Cardiac septum (tissue), 1 donor: ENCODE results near the gene METTL2B. TPM values are rescaled to one million over a fixed set of nuclear protein-coding genes. Genes with fewer than 3 reads are reported as not detected.
A peak's percentile ranks its signal among the peaks of the same experiment; 100 is the strongest.
"Not testable (repeated sequence)": the region's sequence is repeated elsewhere in the genome, so short reads cannot be mapped to it uniquely, and the experiment has no call there.

Experiments used
- DNase-seq: peaks from one replicate; pipeline ENCODE4 v3.0.0-alpha.2; 2020; ENCODE audit warnings: low spot score
- intact Hi-C: fragments of 100-400 bp; cut with DNase I; formaldehyde crosslinking; loops from one replicate; pipeline ENCODE4 v1.14.0; 2022
- total RNA-seq: library from RNA; stranded (reverse); fragmentation: NEBNext Ultra II Directional; extraction: Animal tissue kit (Norgen Biotek cat#: 25700); gene quantifications from one replicate; pipeline ENCODE4 v1.2.1, GENCODE V29; 2021
- donor health status: DM: no; HTN: no; CAD: no.

Gene METTL2B
- total RNA-seq, 1 donor from 2014 or later: 22.8 TPM

GRCh38 chr7:128453836-128454804, 22.4 kb upstream of the METTL2B start:
- peak; percentile 94 for DNase-seq
- intact Hi-C loops: no loop called here

- intact Hi-C loops: no loop called here
- DNase-seq: no peak
Observed at GRCh38 chr7:128454808-128455542, 21.6 kb upstream of the METTL2B start.

DNA sequence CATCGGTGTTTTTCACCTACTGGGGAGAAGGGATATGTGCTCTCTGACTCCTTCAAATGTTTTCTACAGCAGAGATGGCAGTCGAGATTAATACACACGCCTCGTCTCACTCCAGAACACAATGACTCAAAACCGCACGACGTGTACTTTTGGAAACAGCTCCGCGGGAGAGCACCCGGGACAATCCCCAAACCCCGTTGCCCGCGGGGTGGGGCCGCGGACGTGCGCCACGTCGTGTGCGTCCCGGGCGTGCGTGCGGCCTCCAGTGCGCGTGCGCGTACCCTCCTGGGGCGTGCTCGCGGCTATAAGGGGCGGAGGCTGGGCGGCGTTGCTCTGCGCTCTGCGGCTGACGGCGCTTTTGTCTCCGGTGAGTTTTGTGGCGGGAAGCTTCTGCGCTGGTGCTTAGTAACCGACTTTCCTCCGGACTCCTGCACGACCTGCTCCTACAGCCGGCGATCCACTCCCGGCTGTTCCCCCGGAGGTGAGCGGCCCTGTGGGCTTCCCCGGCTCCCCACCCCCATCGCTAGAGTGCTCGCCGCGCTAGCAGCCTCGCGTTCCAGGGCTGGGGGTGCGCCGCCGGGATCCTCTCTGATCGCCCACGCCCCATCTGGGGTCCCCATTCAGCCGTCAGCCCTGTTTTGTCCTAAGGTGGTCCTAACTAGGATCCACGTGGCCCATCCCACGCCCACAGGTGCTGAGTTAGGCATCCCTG, 20.8 kb upstream of the METTL2B start, which contains the start of gene HILPDA:
Gene HILPDA, plus strand, starts transcription at position 336 of the 712 bp plus-strand sequence. CDS start 1,391 bp downstream, outside the sequence.
- peak; percentile 98 for DNase-seq
- intact Hi-C loops: no loop called here

DNA sequence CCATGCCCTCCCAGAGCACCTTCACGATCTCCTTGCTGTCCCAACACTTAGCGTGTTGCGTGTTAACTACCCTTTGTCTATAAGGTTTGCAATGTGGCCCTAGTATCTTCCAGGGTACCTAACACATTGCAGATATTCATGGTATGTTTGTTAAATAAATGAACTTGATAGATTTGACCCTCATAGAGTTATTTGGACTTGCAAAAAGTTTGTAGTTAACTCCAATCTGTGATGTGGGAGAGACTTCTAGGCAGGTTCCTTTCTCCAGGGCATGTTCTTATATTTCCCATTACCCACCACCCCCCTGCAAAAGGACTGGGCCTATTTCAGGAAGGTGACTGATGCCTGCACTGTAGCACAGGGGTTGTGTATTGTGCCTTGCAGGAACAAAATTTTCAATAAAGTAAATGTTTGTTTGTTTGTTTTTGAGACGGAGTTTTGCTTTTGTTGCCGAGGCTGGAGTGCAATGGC, 20.3 kb upstream of the METTL2B start:
- DNase-seq: no peak
- intact Hi-C loops: no loop called here

DNA sequence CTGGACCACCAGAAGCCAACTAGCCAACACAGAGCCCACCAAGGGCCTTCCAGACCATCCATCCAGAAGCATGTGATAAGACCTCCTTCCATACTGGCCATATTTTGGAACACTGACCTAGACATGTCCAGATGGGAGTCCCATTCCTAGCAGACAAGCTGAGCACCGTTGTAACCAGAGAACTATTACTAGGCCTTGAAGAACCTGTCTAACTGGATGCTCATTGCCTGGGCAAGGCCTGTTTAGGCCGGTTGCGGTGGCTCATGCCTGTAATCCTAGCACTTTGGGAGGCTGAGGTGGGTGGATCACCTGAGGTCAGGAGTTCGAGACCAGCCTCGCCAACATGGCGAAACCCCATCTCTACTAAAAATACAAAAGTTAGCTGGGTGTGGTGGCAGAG, 19.2 kb upstream of the METTL2B start:
- intact Hi-C loops, DNase-seq: not testable (repeated sequence)

DNA sequence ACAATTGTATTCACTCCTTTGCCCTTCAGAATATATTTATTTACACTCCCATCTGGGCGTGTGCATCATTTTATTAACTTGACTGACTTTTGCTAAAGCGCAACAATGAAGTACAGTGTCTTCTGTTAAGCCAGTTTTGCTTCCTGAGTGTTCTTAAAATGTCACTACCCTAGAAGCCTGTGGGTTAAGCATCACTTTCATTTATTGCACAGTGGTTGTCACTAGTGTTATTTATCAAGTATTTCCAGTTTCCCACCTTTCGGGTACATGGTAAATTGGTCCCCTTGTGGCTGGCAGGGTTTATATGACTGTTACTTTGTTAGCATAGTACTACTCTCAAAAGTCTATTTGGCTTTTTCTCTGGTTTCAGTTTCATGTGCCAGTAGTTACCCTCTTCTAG, 17.6 kb upstream of the METTL2B start:
- no peak for DNase-seq
- intact Hi-C loops: no loop called here

DNA sequence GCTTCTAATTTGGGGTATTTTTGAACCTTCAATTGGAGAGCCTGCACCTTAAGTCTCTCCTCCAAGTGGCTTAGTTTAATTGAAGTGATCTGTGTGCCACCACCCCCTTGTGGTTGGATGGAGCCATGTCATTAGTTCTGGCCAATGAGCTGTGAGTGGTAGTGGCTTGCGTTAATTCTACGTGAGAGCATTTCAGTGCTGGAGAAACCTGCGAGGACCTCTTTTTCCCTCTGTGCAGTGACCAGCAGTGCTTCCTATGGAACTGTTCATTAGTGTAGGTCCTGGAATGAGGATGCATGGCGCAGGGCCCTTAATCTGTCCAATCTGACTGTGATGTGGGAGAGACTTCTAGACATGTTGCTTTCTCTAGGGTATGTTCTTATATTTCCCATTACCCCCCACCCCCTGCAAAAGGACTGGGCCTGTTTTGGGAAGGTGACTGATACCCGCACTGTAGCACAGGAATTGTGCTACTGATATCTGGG, 17.1 kb upstream of the METTL2B start:
- no peak for DNase-seq
- intact Hi-C loops: no loop called here

GRCh38 chr7:128462460-128462859, 14.1 kb upstream of the METTL2B start:
- no peak for DNase-seq
- intact Hi-C loops: no loop called here

DNA sequence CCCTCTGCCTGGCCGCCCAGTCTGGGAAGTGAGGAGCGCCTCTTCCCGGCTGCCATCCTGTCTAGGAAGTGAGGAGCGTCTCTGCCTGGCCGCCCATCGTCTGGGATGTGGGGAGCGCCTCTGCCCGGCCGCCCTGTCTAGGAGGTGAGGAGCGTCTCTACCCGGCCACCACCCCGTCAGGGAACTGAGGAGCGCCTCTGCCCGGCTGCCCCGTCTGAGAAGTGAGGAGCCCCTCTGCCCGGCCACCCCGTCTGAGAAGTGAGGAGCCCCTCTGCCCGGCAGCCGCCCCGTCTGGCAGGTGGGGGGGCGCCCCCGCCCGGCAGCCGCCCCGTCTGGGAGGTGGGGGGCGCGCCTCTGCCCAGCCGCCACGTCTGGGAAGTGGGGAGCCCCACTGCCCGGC, 13.2 kb upstream of the METTL2B start:
- DNase-seq, intact Hi-C loops: not testable (repeated sequence)

DNA sequence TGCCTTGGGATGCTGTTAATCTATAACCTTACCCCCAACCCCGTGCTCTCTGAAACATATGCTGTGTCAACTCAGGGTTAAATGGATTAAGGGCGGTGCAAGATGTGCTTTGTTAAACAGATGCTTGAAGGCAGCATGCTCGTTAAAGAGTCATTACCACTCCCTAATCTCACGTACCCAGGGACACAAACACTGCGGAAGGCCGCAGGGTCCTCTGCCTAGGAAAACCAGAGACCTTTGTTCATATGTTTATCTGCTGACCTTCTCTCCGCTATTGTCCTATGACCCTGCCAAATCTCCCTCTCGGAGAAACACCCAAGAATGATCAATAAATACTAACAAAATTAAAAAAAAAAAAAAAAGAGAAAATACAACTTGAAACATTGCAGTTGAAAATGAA, 12.6 kb upstream of the METTL2B start:
- intact Hi-C loops: not testable (repeated sequence)

DNA sequence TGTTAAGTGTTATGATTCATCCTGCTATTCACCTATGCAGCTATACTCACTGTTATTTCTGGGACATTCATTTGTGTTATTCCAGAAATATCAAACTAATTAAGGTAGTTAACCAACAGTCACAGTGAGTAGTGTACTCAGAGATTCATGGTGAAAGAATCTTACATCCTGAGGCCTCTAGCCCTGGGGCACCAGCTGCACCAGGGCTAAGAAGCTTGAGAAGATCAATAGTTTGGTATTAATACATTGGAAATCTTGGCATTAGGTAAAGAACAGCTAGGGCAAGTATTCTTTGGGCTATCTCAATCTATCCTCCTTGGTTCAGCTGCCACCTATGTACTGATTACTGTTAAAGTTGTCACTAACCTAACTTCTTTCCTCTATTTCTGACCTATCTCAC, 9.7 kb upstream of the METTL2B start:
- intact Hi-C loops: not testable (repeated sequence)

More for the DNA sequence above, 12.6 kb upstream of the METTL2B start:
- not testable (repeated sequence) for DNase-seq

GRCh38 chr7:128477336-128477690, 765 bp downstream of the METTL2B start:
- intact Hi-C loops: loop anchor here (5.0 to 10.0 kb wide), 2 partner anchors 47 to 405 kb away; no protein-coding TSS in a partner anchor
- not testable (repeated sequence) for DNase-seq

More for the DNA sequence above, 9.7 kb upstream of the METTL2B start:
- DNase-seq: not testable (repeated sequence)

- DNase-seq: not testable (repeated sequence)
- intact Hi-C loops: loop anchor here (5.0 to 10.0 kb wide), 2 partner anchors 46 to 403 kb away; no protein-coding TSS in a partner anchor
Observed at GRCh38 chr7:128479082-128479481, 2.5 kb downstream of the METTL2B start.

DNA sequence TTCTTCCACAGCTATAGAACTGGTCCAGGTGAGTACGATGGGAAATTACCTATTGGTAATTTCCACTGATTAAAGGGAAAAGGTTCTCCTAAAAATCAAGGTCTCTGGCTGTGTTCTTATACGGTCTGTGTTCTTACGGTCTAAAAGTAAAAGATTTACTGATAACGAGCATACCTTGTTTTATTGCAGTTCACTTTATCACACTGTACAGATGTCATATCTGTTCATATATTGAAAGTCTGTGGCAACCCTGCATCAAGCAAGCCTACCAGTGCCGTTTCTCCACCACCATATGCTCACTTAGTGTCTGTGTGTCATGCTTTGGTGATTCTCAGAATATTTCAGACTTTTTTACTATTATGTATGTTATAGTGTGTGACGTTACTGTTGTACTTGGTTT, 11.6 kb downstream of the METTL2B start:
- DNase-seq, intact Hi-C loops: not testable (repeated sequence)

DNA sequence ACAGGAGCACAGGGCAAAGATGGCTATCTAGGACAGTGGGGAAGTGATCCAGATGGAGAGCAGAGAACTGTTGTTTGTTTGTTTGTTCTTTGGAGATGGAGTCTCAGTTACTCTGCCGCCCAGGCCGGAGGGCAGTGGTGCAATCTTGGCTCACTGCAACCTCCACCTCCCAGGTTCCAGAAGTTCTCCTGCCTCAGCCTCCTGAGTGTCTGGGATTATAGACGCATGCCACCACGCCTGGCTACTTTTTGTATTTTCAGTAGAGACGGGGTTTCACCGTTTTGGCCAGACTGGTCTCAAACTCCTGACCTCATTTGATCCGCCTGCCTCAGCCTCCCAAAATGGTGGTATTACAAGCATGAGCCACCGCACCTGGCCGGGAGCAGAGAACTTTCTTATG, 20.9 kb downstream of the METTL2B start:
- intact Hi-C loops: no loop called here
- no peak for DNase-seq

- DNase-seq, intact Hi-C loops: not testable (repeated sequence)
Observed at GRCh38 chr7:128505416-128505815, 28.9 kb downstream of the METTL2B start.

DNA sequence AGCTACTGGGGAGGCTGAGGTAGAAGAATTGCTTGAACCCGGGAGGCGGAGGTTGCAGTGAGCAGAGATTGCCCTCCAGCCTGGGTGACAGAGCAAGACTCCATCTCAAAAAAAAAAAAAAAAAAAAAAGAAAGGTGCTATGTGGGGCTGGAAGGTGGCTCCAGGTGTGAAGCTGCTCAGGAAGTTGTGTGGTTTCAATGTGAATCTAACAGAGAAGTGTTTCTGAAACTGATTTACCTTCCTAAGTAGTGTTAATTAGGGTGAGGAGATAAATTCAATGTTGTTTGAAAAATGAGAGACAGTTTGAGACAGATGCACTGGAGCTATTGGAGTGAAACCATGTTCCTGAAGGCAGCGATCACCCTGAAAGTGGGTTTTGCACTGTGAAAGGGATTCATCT, 30.3 kb downstream of the METTL2B start:
- DNase-seq, intact Hi-C loops: not testable (repeated sequence)

- intact Hi-C loops, DNase-seq: not testable (repeated sequence)
Observed at GRCh38 chr7:128507321-128507993, 30.9 kb downstream of the METTL2B start.

- DNase-seq, intact Hi-C loops: not testable (repeated sequence)
Observed at GRCh38 chr7:128511692-128512091, 35.1 kb downstream of the METTL2B start.
